Activated T-helper 1 cell treated with anti-CD3 and anti-CD28 coated beads, Interleukin-12 subunit alpha, Interleukin-12 subunit beta, Interleukin-2, Interleukin-4 antibody, amounts not matched to agents 30 ng/mL and 10 ng/mL and 1 ng/mL, durations not matched to agents 14 hours and 24 hours and 36 hours (primary cell): ENCODE results near the gene TMEM169. TPM values are rescaled to one million over a fixed set of nuclear protein-coding genes. Genes with fewer than 3 reads are reported as not detected.

Experiments
- DNase-seq: peaks from one replicate; pipeline ENCODE4 v3.0.0; 2021; ENCODE audit warnings: low spot score
- H3K27ac Mint-ChIP-seq: one replicate; pipeline ENCODE4 v1.8.0; 2021; ENCODE audit warnings: mild to moderate bottlenecking, mixed read lengths
- H3K27me3 Mint-ChIP-seq: one replicate; pipeline ENCODE4 v1.8.0; 2022; ENCODE audit warnings: mild to moderate bottlenecking, moderate library complexity, mixed read lengths; ENCODE audit not compliant: insufficient read depth
- H3K36me3 Mint-ChIP-seq: one replicate; pipeline ENCODE4 v1.8.0; 2021; ENCODE audit warnings: low read depth, mixed read lengths
- H3K4me1 Mint-ChIP-seq: one replicate; pipeline ENCODE4 v1.8.0; 2021; ENCODE audit warnings: low read depth, mixed read lengths
- H3K4me3 Mint-ChIP-seq: one replicate; pipeline ENCODE4 v1.8.0; 2021; ENCODE audit warnings: mild to moderate bottlenecking, moderate library complexity, mixed read lengths
- H3K9me3 Mint-ChIP-seq: one replicate; pipeline ENCODE4 v1.8.0; 2021; ENCODE audit warnings: mixed read lengths
- intact Hi-C: fragments of 100-400 bp; cut with micrococcal nuclease; formaldehyde crosslinking; loops from one replicate; pipeline ENCODE4 v1.15.1; 2024
- total RNA-seq: library from RNA; stranded (reverse); gene quantifications from 2 replicates; pipeline ENCODE4 v1.2.3, GENCODE V29; 2022

Gene TMEM169
- 0.93 and 2.2 TPM in 2 replicates for total RNA-seq

GRCh38 chr2:216081487-216082116 lies at the start of gene TMEM169, which contains the start of gene PECR:
Gene TMEM169, plus strand, starts transcription at chr2:216081919. Its CDS starts 14,045 bp downstream, at chr2:216095964.
Gene PECR, minus strand, starts transcription at chr2:216081809. Its CDS starts 68 bp downstream, at chr2:216081741.
- H3K4me3 Mint-ChIP-seq: peak within 1 kb of the TSS; percentile 99
- H3K36me3 Mint-ChIP-seq: peaks cover 10% of the 10 kb centered on the region
- H3K9me3 Mint-ChIP-seq: no peaks in the 10 kb centered on the region
- peak; percentile 74 for DNase-seq
- no peaks in the 10 kb centered on the region for H3K27me3 Mint-ChIP-seq
- intact Hi-C loops: loop anchor here (1.0 to 5.0 kb wide), 7 partner anchors 8 to 769 kb away; partner anchors contain the start of genes ATIC, SMARCAL1 and XRCC5
- peaks cover 49% of the 10 kb centered on the region for H3K4me1 Mint-ChIP-seq
- H3K27ac Mint-ChIP-seq: peak within 1 kb of the TSS; percentile 84

- H3K36me3 Mint-ChIP-seq: peaks cover 23% of the 10 kb centered on the region
- no peak for DNase-seq
- peaks cover 47% of the 10 kb centered on the region for H3K4me1 Mint-ChIP-seq
- H3K27ac Mint-ChIP-seq: peak overlapping the region; percentile 90
- no peaks in the 10 kb centered on the region for H3K9me3 Mint-ChIP-seq
- H3K27me3 Mint-ChIP-seq: no peaks in the 10 kb centered on the region
- H3K4me3 Mint-ChIP-seq: peak overlapping the region; percentile 54
- intact Hi-C loops: loop anchor here (1.0 to 2.0 kb wide), 6 partner anchors 13 to 380 kb away; partner anchors contain the start of gene SMARCAL1
Observed at GRCh38 chr2:216031960-216032689, 49.6 kb upstream of the TMEM169 start.

- Mint-ChIP-seq H3K4me3 (no peak overlapping the region), H3K27ac (no peak overlapping the region), H3K36me3 (peaks cover 25% of the 10 kb centered on the region), H3K4me1 (peaks cover 47% of the 10 kb centered on the region), H3K27me3 (no peaks in the 10 kb centered on the region), H3K9me3 (no peaks in the 10 kb centered on the region)
- intact Hi-C loops: loop anchor here (2.0 kb wide), 1 partner anchor 173 kb away; no protein-coding TSS in a partner anchor
- no peak for DNase-seq
Observed at GRCh38 chr2:216033403-216033802, 48.3 kb upstream of the TMEM169 start.

- Mint-ChIP-seq H3K27ac (peak overlapping the region; percentile 64), H3K4me1 (peaks cover 47% of the 10 kb centered on the region), H3K9me3 (no peaks in the 10 kb centered on the region), H3K27me3 (no peaks in the 10 kb centered on the region), H3K4me3 (no peak overlapping the region), H3K36me3 (peaks cover 25% of the 10 kb centered on the region)
- intact Hi-C loops: loop anchor here (1.0 to 2.0 kb wide), 4 partner anchors 47 to 633 kb away; partner anchors contain the start of genes PECR and TMEM169
- peak; percentile 65 for DNase-seq
Observed at GRCh38 chr2:216034065-216034464, 47.7 kb upstream of the TMEM169 start.

GRCh38 chr2:216039918-216040317 lies 41.8 kb upstream of the TMEM169 start:
- H3K4me1 Mint-ChIP-seq: peaks cover under 1% of the 10 kb centered on the region
- no peak overlapping the region for H3K27ac Mint-ChIP-seq
- DNase-seq: no peak
- intact Hi-C loops: no loop called here
- H3K27me3 Mint-ChIP-seq: no peaks in the 10 kb centered on the region
- H3K4me3 Mint-ChIP-seq: no peak overlapping the region
- peaks cover 23% of the 10 kb centered on the region for H3K36me3 Mint-ChIP-seq
- no peaks in the 10 kb centered on the region for H3K9me3 Mint-ChIP-seq

GRCh38 chr2:216041438-216041837 lies 40.3 kb upstream of the TMEM169 start:
- H3K9me3 Mint-ChIP-seq: no peaks in the 10 kb centered on the region
- no peak overlapping the region for H3K4me3 Mint-ChIP-seq
- no peak overlapping the region for H3K27ac Mint-ChIP-seq
- intact Hi-C loops: no loop called here
- DNase-seq: no peak
- H3K4me1 Mint-ChIP-seq: peaks cover 9% of the 10 kb centered on the region
- H3K27me3 Mint-ChIP-seq: no peaks in the 10 kb centered on the region
- peaks cover 20% of the 10 kb centered on the region for H3K36me3 Mint-ChIP-seq

GRCh38 chr2:216043949-216044348 lies 37.8 kb upstream of the TMEM169 start:
- Mint-ChIP-seq H3K27ac (no peak overlapping the region), H3K27me3 (no peaks in the 10 kb centered on the region), H3K9me3 (no peaks in the 10 kb centered on the region), H3K4me3 (no peak overlapping the region), H3K4me1 (peaks cover 9% of the 10 kb centered on the region), H3K36me3 (peaks cover 20% of the 10 kb centered on the region)
- DNase-seq: no peak
- intact Hi-C loops: no loop called here

- no peak overlapping the region for H3K4me3 Mint-ChIP-seq
- no peak for DNase-seq
- no peaks in the 10 kb centered on the region for H3K27me3 Mint-ChIP-seq
- peaks cover 20% of the 10 kb centered on the region for H3K36me3 Mint-ChIP-seq
- H3K4me1 Mint-ChIP-seq: peaks cover 9% of the 10 kb centered on the region
- no peaks in the 10 kb centered on the region for H3K9me3 Mint-ChIP-seq
- intact Hi-C loops: loop anchor here (1.0 kb wide), 1 partner anchor 13 kb away; no protein-coding TSS in a partner anchor
- H3K27ac Mint-ChIP-seq: no peak overlapping the region
Observed at GRCh38 chr2:216044883-216045486, 36.7 kb upstream of the TMEM169 start.

GRCh38 chr2:216047397-216047796 lies 34.3 kb upstream of the TMEM169 start:
- H3K36me3 Mint-ChIP-seq: peaks cover 25% of the 10 kb centered on the region
- H3K4me3 Mint-ChIP-seq: no peak overlapping the region
- no peak overlapping the region for H3K27ac Mint-ChIP-seq
- no peaks in the 10 kb centered on the region for H3K27me3 Mint-ChIP-seq
- H3K9me3 Mint-ChIP-seq: no peaks in the 10 kb centered on the region
- no peak for DNase-seq
- peaks cover 9% of the 10 kb centered on the region for H3K4me1 Mint-ChIP-seq
- intact Hi-C loops: no loop called here

- Mint-ChIP-seq H3K27me3 (no peaks in the 10 kb centered on the region), H3K9me3 (no peaks in the 10 kb centered on the region)
- intact Hi-C loops: no loop called here
Observed at GRCh38 chr2:216049452-216049851, 32.3 kb upstream of the TMEM169 start.

GRCh38 chr2:216051350-216051749 lies 30.4 kb upstream of the TMEM169 start:
- Mint-ChIP-seq H3K27ac (no peak overlapping the region), H3K36me3 (peaks cover 23% of the 10 kb centered on the region), H3K27me3 (no peaks in the 10 kb centered on the region), H3K4me1 (peaks cover 6% of the 10 kb centered on the region), H3K4me3 (no peak overlapping the region), H3K9me3 (no peaks in the 10 kb centered on the region)
- DNase-seq: no peak
- intact Hi-C loops: no loop called here

More at GRCh38 chr2:216049452-216049851, 32.3 kb upstream of the TMEM169 start:
- no peak for DNase-seq
- Mint-ChIP-seq H3K4me3 (no peak overlapping the region), H3K27ac (no peak overlapping the region), H3K4me1 (peaks cover 9% of the 10 kb centered on the region), H3K36me3 (peaks cover 15% of the 10 kb centered on the region)

- Mint-ChIP-seq H3K36me3 (peaks cover 23% of the 10 kb centered on the region), H3K4me1 (peaks cover 17% of the 10 kb centered on the region)
- intact Hi-C loops: no loop called here
Observed at GRCh38 chr2:216052420-216052819, 29.3 kb upstream of the TMEM169 start.

More at GRCh38 chr2:216052420-216052819, 29.3 kb upstream of the TMEM169 start:
- Mint-ChIP-seq H3K27ac (no peak overlapping the region), H3K27me3 (no peaks in the 10 kb centered on the region), H3K9me3 (no peaks in the 10 kb centered on the region), H3K4me3 (no peak overlapping the region)
- DNase-seq: no peak
